ENCODE data around the gene KRT75. TPM values are rescaled to one million over a fixed set of nuclear protein-coding genes. Genes with fewer than 3 reads are reported as not detected.

Gene KRT75
- total and polyA plus RNA-seq, 8 donors, result not detected

GRCh38 chr12:52387859-52388258 is 46.3 kb downstream of the KRT75 start:
- intact Hi-C loops (cut with DNase I), result loop anchor here in 1 of 3 donors (10.0 kb wide), 1 partner anchor 187 kb away; the partner anchor contains the start of gene KRT74
- 83 to 92% methylated on average over 2 of the region's 2 CpGs for WGBS, 2 donors
- H3K4me1 ChIP-seq, result no peaks in the 10 kb centered on the region
- TF ChIP-seq, protein P1, sequence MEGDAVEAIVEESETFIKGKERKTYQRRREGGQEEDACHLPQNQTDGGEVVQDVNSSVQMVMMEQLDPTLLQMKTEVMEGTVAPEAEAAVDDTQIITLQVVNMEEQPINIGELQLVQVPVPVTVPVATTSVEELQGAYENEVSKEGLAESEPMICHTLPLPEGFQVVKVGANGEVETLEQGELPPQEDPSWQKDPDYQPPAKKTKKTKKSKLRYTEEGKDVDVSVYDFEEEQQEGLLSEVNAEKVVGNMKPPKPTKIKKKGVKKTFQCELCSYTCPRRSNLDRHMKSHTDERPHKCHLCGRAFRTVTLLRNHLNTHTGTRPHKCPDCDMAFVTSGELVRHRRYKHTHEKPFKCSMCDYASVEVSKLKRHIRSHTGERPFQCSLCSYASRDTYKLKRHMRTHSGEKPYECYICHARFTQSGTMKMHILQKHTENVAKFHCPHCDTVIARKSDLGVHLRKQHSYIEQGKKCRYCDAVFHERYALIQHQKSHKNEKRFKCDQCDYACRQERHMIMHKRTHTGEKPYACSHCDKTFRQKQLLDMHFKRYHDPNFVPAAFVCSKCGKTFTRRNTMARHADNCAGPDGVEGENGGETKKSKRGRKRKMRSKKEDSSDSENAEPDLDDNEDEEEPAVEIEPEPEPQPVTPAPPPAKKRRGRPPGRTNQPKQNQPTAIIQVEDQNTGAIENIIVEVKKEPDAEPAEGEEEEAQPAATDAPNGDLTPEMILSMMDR (IDR thresholded peaks at IDR 0.05), result no peak
- no peak for DNase-seq
- H3K36me3 ChIP-seq, result no peaks in the 10 kb centered on the region
- no peaks in the 10 kb centered on the region for H3K9me3 ChIP-seq
- ATAC-seq, result no peak
- no peak overlapping the region for H3K27ac ChIP-seq
- no peaks in the 10 kb centered on the region for H3K27me3 ChIP-seq
- no peak for FAIRE-seq
- no peak overlapping the region for H3K4me3 ChIP-seq

DNA sequence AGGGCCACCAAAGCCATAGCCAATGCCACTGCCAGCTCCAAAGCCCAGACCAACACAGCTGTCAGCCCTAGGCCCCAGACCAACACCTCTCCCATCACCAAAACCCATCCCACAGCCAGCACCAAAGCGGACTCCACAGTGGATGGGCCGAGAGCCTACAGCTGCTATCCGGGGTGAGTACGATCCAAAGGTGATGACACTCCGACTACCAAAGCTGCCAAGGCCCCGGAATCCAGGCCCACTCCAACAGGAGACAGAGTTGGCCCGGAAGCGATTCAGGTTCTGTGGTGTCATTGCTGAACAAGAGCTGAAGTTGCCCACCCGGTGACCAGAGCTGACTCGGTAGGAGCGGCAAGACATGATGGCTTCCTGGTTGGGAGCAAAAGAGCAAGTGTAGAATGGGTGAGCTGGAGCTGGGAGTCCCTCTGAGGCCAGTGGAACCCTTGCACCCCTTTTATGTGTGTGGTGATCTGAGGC is 48.9 kb downstream of the KRT75 start, which contains the start of gene KRT84:
Gene KRT84, minus strand, starts transcription at position 427 of the 477 bp plus-strand sequence. Its CDS starts 67 bp downstream, at position 360.
- no peaks in the 10 kb centered on the region for H3K4me1 ChIP-seq
- no peak for DNase-seq
- H3K27me3 ChIP-seq, result no peaks in the 10 kb centered on the region
- no peak for FAIRE-seq
- 94 to 95% methylated on average over 11 of the region's 11 CpGs for WGBS, 2 donors
- no peak for ATAC-seq
- H3K36me3 ChIP-seq, result no peaks in the 10 kb centered on the region
- intact Hi-C loops (cut with DNase I), result loop anchor here in 1 of 3 donors (10.0 kb wide), 1 partner anchor 190 kb away; the partner anchor contains the start of gene KRT74
- no peak within 1 kb of the TSS for H3K4me3 ChIP-seq
- H3K9me3 ChIP-seq, result no peaks in the 10 kb centered on the region
- H3K27ac ChIP-seq, result no peak within 1 kb of the TSS
- TF ChIP-seq, protein P1 (IDR thresholded peaks at IDR 0.05), result no peak

DNA sequence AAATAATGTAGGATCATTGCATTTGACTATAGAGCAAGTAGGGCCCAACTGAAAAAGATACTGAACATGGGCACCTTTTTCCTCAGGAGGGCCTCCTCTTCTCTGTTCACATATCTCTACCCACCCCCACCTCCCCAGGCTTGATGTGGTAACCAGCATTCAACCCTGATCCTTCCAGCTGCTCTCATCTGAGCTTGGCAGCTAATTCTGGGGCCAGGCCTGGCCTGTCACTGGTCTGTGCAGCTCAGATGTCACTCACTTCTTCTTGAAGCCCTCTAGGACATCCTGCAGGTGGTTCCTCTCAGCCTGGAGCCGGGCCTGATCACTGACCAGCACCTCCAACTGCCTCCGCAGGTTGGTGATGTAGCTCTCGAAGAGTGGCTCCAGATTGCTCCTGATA is 50.8 kb downstream of the KRT75 start:
- FAIRE-seq (no peak), ATAC-seq (no peak), DNase-seq (no peak)
- 89 to 95% methylated on average over 3 of the region's 3 CpGs for WGBS, 2 donors
- H3K4me1 ChIP-seq, result no peaks in the 10 kb centered on the region
- no peak overlapping the region for H3K27ac ChIP-seq
- TF ChIP-seq, protein P1 (IDR thresholded peaks at IDR 0.05), result no peak
- H3K9me3 ChIP-seq, result no peaks in the 10 kb centered on the region
- intact Hi-C loops (cut with DNase I), result loop anchor here in 1 of 3 donors (10.0 kb wide), 1 partner anchor 191 kb away; the partner anchor contains the start of gene KRT74
- H3K27me3 ChIP-seq, result no peaks in the 10 kb centered on the region
- no peak overlapping the region for H3K4me3 ChIP-seq
- no peaks in the 10 kb centered on the region for H3K36me3 ChIP-seq

- Histone ChIP-seq H3K27ac (no peak overlapping the region), H3K9me3 (no peaks in the 10 kb centered on the region), H3K27me3 (no peaks in the 10 kb centered on the region), H3K4me1 (no peaks in the 10 kb centered on the region), H3K36me3 (no peaks in the 10 kb centered on the region), H3K4me3 (no peak overlapping the region)
- FAIRE-seq (no peak), DNase-seq (no peak), ATAC-seq (no peak)
- intact Hi-C loops (cut with DNase I), result loop anchor here in 1 of 3 donors (10.0 kb wide), 1 partner anchor 192 kb away; the partner anchor contains the start of gene KRT74
- TF ChIP-seq, protein P1 (IDR thresholded peaks at IDR 0.05), result no peak
- 73 to 85% methylated on average over 2 of the region's 2 CpGs for WGBS, 2 donors
Measured at GRCh38 chr12:52382854-52383253, 51.3 kb downstream of the KRT75 start.

DNA sequence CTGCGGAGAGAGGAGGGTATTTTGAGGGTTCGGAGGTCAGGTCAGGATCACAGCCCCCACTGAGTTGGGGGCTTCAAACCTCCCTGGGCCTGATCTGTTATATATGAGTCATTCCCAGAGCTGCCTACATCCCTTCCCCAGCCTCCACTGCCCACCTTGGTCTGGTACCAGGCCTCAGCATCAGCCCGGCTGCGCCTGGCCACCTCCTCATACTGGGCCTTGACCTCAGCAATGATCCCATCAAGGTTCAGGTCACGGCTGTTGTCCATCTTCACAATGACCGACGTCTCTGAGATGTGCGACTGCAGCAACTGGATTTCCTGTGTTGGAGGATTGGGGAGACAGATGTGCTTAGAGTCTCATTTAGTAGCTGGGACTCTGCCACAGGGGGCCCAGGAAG is 53.0 kb downstream of the KRT75 start:
- no peaks in the 10 kb centered on the region for H3K4me1 ChIP-seq
- H3K4me3 ChIP-seq, result no peak overlapping the region
- no peak for DNase-seq
- no peak overlapping the region for H3K27ac ChIP-seq
- no peaks in the 10 kb centered on the region for H3K36me3 ChIP-seq
- TF ChIP-seq, protein P1 (IDR thresholded peaks at IDR 0.05), result no peak
- no peaks in the 10 kb centered on the region for H3K9me3 ChIP-seq
- intact Hi-C loops (cut with DNase I), result loop anchor here in 1 of 3 donors (10.0 kb wide), 1 partner anchor 194 kb away; the partner anchor contains the start of gene KRT74
- WGBS, 2 donors, result 80 to 86% methylated on average over 8 of the region's 8 CpGs
- FAIRE-seq, result no peak
- no peak for ATAC-seq
- no peaks in the 10 kb centered on the region for H3K27me3 ChIP-seq

Data from pancreas (tissue), 10 donors.